ENCODE measurements around the gene COA3.

GRCh38 chr17:42784409-42784808, 14.1 kb downstream of the COA3 start:
- TF ChIP-seq EZH2 (IDR thresholded peaks at IDR 0.05) (no peak), POLR2AphosphoS5 (IDR thresholded peaks at IDR 0.05; ENCODE audit: borderline replicate concordance, low read depth, low read length) (no peak), FOXP2 (optimal IDR thresholded peaks at IDR 0.05; ENCODE audit: control extremely low read depth, extremely low read length, insufficient read depth) (no peak)
